Measurements from ENCODE around the gene NKX1-1.

DNA sequence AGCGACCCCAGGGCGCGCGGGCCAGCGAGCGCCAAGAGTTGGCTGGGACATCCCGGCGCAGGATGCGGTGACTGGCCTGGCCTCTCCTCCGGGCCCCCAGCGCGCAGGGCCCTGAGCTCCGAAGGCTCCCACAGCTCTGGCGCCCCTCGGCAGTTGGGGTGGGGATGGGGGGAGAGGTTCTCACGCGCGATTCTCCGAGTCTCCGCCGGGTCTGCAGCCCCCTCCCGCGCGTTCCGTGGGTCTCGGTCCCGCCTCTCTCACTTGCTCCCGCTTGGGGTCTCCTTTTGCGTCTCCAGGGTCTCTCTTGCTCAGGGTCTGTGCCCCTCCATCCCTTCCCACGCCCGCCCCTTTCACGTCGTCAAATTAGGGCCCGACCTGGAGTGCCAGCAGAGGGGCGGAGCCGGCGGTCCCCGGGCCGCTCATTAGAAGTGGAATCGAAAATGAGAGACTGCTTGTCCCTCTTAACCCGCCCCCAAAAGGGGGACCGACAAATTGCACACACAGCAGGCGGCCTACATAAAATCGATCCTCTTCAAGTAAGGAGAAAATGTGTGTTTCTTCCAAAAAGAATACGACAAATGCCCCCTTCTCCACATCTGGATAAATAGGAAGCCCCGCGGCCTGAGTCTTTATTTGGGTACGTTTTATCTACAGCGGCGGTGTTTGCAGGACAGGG is 877 bp upstream of the NKX1-1 start:
- TF ChIP-seq, protein P1, sequence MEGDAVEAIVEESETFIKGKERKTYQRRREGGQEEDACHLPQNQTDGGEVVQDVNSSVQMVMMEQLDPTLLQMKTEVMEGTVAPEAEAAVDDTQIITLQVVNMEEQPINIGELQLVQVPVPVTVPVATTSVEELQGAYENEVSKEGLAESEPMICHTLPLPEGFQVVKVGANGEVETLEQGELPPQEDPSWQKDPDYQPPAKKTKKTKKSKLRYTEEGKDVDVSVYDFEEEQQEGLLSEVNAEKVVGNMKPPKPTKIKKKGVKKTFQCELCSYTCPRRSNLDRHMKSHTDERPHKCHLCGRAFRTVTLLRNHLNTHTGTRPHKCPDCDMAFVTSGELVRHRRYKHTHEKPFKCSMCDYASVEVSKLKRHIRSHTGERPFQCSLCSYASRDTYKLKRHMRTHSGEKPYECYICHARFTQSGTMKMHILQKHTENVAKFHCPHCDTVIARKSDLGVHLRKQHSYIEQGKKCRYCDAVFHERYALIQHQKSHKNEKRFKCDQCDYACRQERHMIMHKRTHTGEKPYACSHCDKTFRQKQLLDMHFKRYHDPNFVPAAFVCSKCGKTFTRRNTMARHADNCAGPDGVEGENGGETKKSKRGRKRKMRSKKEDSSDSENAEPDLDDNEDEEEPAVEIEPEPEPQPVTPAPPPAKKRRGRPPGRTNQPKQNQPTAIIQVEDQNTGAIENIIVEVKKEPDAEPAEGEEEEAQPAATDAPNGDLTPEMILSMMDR (IDR thresholded peaks at IDR 0.05; ENCODE audit: low read depth, low read length): no peak
- no peak for TF ChIP-seq EZH2phosphoT487 (IDR thresholded peaks at IDR 0.05; ENCODE audit: low read depth)
